Right lobe of liver (tissue), 4 donors: ENCODE results near the gene RAD54L.

ENCODE experiments used
- CTCF ChIP-seq, 4 donors: fragments of 200-600 bp in 3 of 4; fragments of 450-650 bp in 1 of 4; IDR thresholded peaks; one replicate each; pipeline versions ENCODE4 v1.5.1 to v1.8.0; 2016 to 2022; ENCODE audit warnings: antibody characterized with exemption in 4 of 4, mild to moderate bottlenecking in 2 of 4
- POLR2A ChIP-seq: fragments of 450-650 bp; IDR thresholded peaks from one replicate; pipeline ENCODE4 v1.6.1; 2017; ENCODE audit warnings: antibody characterized with exemption, mild to moderate bottlenecking
- donor health status: DM: no; HTN: no; CAD: no.
- donor health status: DM: no; HTN: no; CAD: no.
- donor health status: DM: no; HTN: yes; CAD: no.

GRCh38 chr1:46315669-46316403 is 68.3 kb downstream of the RAD54L start:
- TF ChIP-seq CTCF (IDR thresholded peaks at IDR 0.05) (no peak), POLR2A (no peak)
